HG02763 (cell line): ENCODE results near the gene PITPNC1.
"Not testable (repeated sequence)": the region's sequence is repeated elsewhere in the genome, so short reads cannot be mapped to it uniquely, and the experiment has no call there.

Experiments used
- ATAC-seq: cut with Tn5 transposase; IDR thresholded peaks from one replicate; pipeline ENCODE4 v1.9.1; 2021; ENCODE audit warnings: mild to moderate bottlenecking, moderate library complexity; ENCODE audit not compliant: unreplicated experiment

The PITPNC1 gene

GRCh38 chr17:67376737-67377487, at the start of gene PITPNC1:
Gene PITPNC1, plus strand, starts transcription at chr17:67377281.
- ATAC-seq = peak; percentile 67

GRCh38 chr17:67328026-67328425, 49.1 kb upstream of the PITPNC1 start:
- ATAC-seq = no peak

- not testable (repeated sequence) for ATAC-seq
These were observed 45.5 kb upstream of the PITPNC1 start for GRCh38 chr17:67331381-67332161.

- not testable (repeated sequence) for ATAC-seq
These were observed 44.9 kb upstream of the PITPNC1 start for GRCh38 chr17:67332162-67332508.

- ATAC-seq = no peak
These were observed 41.7 kb upstream of the PITPNC1 start for GRCh38 chr17:67335245-67335835.

- ATAC-seq = no peak
These were observed 40.2 kb upstream of the PITPNC1 start for GRCh38 chr17:67336859-67337258.

- ATAC-seq = not testable (repeated sequence)
These were observed 38.7 kb upstream of the PITPNC1 start for GRCh38 chr17:67338353-67338752.

- no peak for ATAC-seq
These were observed 33.8 kb upstream of the PITPNC1 start for GRCh38 chr17:67343237-67343636.

- ATAC-seq = no peak
These were observed 29.3 kb upstream of the PITPNC1 start for GRCh38 chr17:67347826-67348225.

GRCh38 chr17:67349420-67349819, 27.7 kb upstream of the PITPNC1 start:
- no peak for ATAC-seq

- no peak for ATAC-seq
These were observed 23.9 kb upstream of the PITPNC1 start for GRCh38 chr17:67353161-67353560.

- ATAC-seq = no peak
These were observed 23.0 kb upstream of the PITPNC1 start for GRCh38 chr17:67353929-67354574.

GRCh38 chr17:67358612-67359011, 18.5 kb upstream of the PITPNC1 start:
- ATAC-seq = no peak

GRCh38 chr17:67359960-67360791, 16.9 kb upstream of the PITPNC1 start:
- no peak for ATAC-seq

GRCh38 chr17:67360880-67361279, 16.2 kb upstream of the PITPNC1 start:
- ATAC-seq = no peak

GRCh38 chr17:67362173-67362572, 14.9 kb upstream of the PITPNC1 start:
- no peak for ATAC-seq

- no peak for ATAC-seq
These were observed 12.0 kb upstream of the PITPNC1 start for GRCh38 chr17:67364847-67365737.

- ATAC-seq = no peak
These were observed 11.3 kb upstream of the PITPNC1 start for GRCh38 chr17:67365738-67366192.
